GM23338 (cell line): ENCODE results near the gene TXNDC12. TPM values are rescaled to one million over a fixed set of nuclear protein-coding genes. Genes with fewer than 3 reads are reported as not detected.

Experiments
- ATAC-seq: fragments of 200-7000 bp; cut with Tn5 transposase; 3 replicates; pipeline ENCODE4 v1.9.1; 2020
- DNase-seq: peaks from one replicate; pipeline ENCODE4 v3.0.0-alpha.2; 2015; ENCODE audit warnings: low spot score
- H2AFZ ChIP-seq: fragments of 200-600 bp; sonication (generic); 2 replicates; pipeline ENCODE4 v1.8.0; 2016; ENCODE audit warnings: antibody characterized with exemption, mild to moderate bottlenecking, moderate library complexity
- H3F3A ChIP-seq: fragments of 200-600 bp; sonication (generic); replicated peaks from 2 replicates; pipeline ENCODE4 v1.8.0; 2017; ENCODE audit warnings: antibody characterized with exemption, mixed run types, low read depth
- H3K27ac ChIP-seq: fragments of 200-600 bp; sonication (generic); 2 replicates; pipeline ENCODE4 v1.6.1; 2016; ENCODE audit warnings: low read depth
- H3K27me3 ChIP-seq: fragments of 200-600 bp; sonication (generic); 2 replicates; pipeline ENCODE4 v1.8.0; 2016; ENCODE audit warnings: mild to moderate bottlenecking, mixed run types, moderate library complexity; ENCODE audit not compliant: insufficient read depth
- H3K36me3 ChIP-seq: fragments of 200-600 bp; sonication (generic); 2 replicates; pipeline ENCODE4 v1.8.0; 2016; ENCODE audit warnings: mild to moderate bottlenecking; ENCODE audit not compliant: insufficient read depth
- H3K4me1 ChIP-seq: fragments of 200-600 bp; sonication (generic); 2 replicates; pipeline ENCODE4 v1.8.0; 2016; ENCODE audit warnings: mild to moderate bottlenecking, moderate library complexity; ENCODE audit not compliant: insufficient read depth
- H3K4me2 ChIP-seq: fragments of 200-600 bp; sonication (generic); 2 replicates; pipeline ENCODE4 v1.7.1; 2017; ENCODE audit warnings: mixed run types
- H3K4me3 ChIP-seq: fragments of 200-600 bp; sonication (generic); 2 replicates; pipeline ENCODE4 v1.6.1; 2016; ENCODE audit warnings: mixed run types
- H3K79me2 ChIP-seq: fragments of 200-600 bp; sonication (generic); replicated peaks from 2 replicates; pipeline ENCODE4 v1.8.0; 2017; ENCODE audit warnings: mild to moderate bottlenecking; ENCODE audit not compliant: insufficient read depth
- H3K9me2 ChIP-seq: fragments of 200-600 bp; sonication (generic); 2 replicates; pipeline ENCODE4 v1.8.0; 2017; ENCODE audit not compliant: insufficient read depth
- H4K20me1 ChIP-seq: fragments of 200-600 bp; sonication (generic); replicated peaks from 2 replicates; pipeline ENCODE4 v1.8.0; 2017; ENCODE audit warnings: mild to moderate bottlenecking; ENCODE audit not compliant: insufficient read depth
- H3K27ac Mint-ChIP-seq: 2 replicates; pipeline ENCODE4 v1.8.0; 2020; ENCODE audit warnings: inconsistent platforms, mild to moderate bottlenecking, moderate library complexity, mixed read lengths
- H3K27me3 Mint-ChIP-seq: 3 replicates; pipeline ENCODE4 v1.8.0; 2022; ENCODE audit warnings: low read depth, mild to moderate bottlenecking, moderate library complexity, mixed read lengths, inconsistent platforms; ENCODE audit not compliant: insufficient read depth, poor library complexity
- H3K36me3 Mint-ChIP-seq: 3 replicates; pipeline ENCODE4 v1.8.0; 2021; ENCODE audit warnings: low read depth, mild to moderate bottlenecking, inconsistent platforms, moderate library complexity, mixed read lengths
- H3K4me1 Mint-ChIP-seq: 3 replicates; pipeline ENCODE4 v1.8.0; 2020; ENCODE audit warnings: mild to moderate bottlenecking, inconsistent platforms, mixed read lengths
- H3K4me3 Mint-ChIP-seq: 3 replicates; pipeline ENCODE4 v1.8.0; 2021; ENCODE audit warnings: moderate library complexity, mild to moderate bottlenecking, inconsistent platforms, mixed read lengths
- H3K9me3 Mint-ChIP-seq: 3 replicates; pipeline ENCODE4 v1.8.0; 2020; ENCODE audit warnings: moderate library complexity, mild to moderate bottlenecking, inconsistent platforms, mixed read lengths
- POLR2AphosphoS5 ChIP-seq: IDR thresholded peaks from 2 replicates; pipeline ENCODE4 v1.6.1; 2016; ENCODE audit warnings: antibody characterized with exemption, low read depth
- polyA plus RNA-seq: library from polyadenylated mRNA; unstranded; fragments of >200 nt; fragmentation: Nextera tagmentation; extraction: Ambion mirVana; gene quantifications from 2 replicates; pipeline ENCODE4 v1.2.1, GENCODE V29; 2016
- total RNA-seq: library from RNA; depleted of rRNA; stranded (reverse); fragments of >200 nt; shearing (Covaris generic); gene quantifications from 2 replicates; pipeline ENCODE4 v1.2.3, GENCODE V29; 2014
- TF ChIP-seq, protein P1 (sequence below), 2 experiments: fragments of 200-600 bp in 1 of 2; sonication (generic) in 1 of 2; conservative IDR thresholded peaks; 2 replicates each; pipeline versions ENCODE4 v1.5.1 to v1.6.1; 2016 to 2017; ENCODE audit warnings: antibody characterized with exemption in 2 of 2, low read depth in 2 of 2, mild to moderate bottlenecking in 2 of 2, moderate library complexity in 1 of 2

The TXNDC12 gene
- total and polyA plus RNA-seq, 2 experiments from 2014 or later, result 68.9 to 88.2 TPM

DNA sequence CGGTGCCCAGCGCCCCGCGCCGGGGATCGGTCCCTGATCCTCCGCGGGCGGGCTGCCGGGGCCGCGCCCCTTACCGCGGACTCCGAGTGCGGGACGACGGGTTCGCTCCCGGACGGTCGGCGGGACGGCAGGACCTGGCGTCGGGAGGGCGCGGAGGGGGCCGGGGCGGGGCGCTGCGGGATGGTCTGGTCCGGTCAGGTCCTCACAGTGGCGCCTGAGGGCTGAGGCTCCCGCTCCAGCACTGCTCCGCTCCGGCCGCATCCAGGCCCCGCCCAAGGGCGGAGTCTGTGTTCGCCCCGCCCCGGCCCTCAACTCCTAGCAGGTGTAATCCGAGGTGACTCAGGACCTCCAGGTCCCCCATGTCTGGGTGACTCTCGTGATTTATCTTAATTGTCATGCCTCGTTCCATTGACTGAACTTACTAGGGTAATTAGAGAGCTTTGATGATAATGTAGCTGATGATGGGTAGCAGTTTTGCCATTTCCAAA, 64.5 kb downstream of the TXNDC12 start, which contains the start of gene RAB3B:
Gene RAB3B, minus strand, starts transcription at position 223 of the 488 bp plus-strand sequence. CDS start 13,583 bp downstream, outside the sequence.
- peak within 1 kb of the TSS; percentile 85 for H3K4me3 Mint-ChIP-seq
- Histone ChIP-seq H3K27ac (0 out of 2 replicates have a peak within 1 kb of the TSS, but pooled peaks have one; percentile 39), H3K4me3 (peak within 1 kb of the TSS; percentile 82), H3K27me3 (no peaks in the 10 kb centered on the region), H3K79me2 (peaks cover 32% of the 10 kb centered on the region), H2AFZ (peak within 1 kb of the TSS; percentile 68), H4K20me1 (peaks cover 8% of the 10 kb centered on the region; the same call in 1 of the 2 replicates), H3K36me3 (no peaks in the 10 kb centered on the region), H3K4me1 (peaks cover 13% of the 10 kb centered on the region), H3K9me2 (no peaks in the 10 kb centered on the region), H3K4me2 (peak within 1 kb of the TSS; percentile 66), H3F3A (no peaks in the 10 kb centered on the region)
- peak within 1 kb of the TSS; percentile 89 for H3K27ac Mint-ChIP-seq
- H3K9me3 Mint-ChIP-seq, result no peaks in the 10 kb centered on the region
- ATAC-seq, result peak; percentile 97
- TF ChIP-seq POLR2AphosphoS5, result peak; percentile 75
- TF ChIP-seq, protein P1, sequence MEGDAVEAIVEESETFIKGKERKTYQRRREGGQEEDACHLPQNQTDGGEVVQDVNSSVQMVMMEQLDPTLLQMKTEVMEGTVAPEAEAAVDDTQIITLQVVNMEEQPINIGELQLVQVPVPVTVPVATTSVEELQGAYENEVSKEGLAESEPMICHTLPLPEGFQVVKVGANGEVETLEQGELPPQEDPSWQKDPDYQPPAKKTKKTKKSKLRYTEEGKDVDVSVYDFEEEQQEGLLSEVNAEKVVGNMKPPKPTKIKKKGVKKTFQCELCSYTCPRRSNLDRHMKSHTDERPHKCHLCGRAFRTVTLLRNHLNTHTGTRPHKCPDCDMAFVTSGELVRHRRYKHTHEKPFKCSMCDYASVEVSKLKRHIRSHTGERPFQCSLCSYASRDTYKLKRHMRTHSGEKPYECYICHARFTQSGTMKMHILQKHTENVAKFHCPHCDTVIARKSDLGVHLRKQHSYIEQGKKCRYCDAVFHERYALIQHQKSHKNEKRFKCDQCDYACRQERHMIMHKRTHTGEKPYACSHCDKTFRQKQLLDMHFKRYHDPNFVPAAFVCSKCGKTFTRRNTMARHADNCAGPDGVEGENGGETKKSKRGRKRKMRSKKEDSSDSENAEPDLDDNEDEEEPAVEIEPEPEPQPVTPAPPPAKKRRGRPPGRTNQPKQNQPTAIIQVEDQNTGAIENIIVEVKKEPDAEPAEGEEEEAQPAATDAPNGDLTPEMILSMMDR (conservative IDR thresholded peaks at IDR 0.05; ENCODE audit: low read depth in 2 of 2), result no peak
- peak; percentile 95 for DNase-seq
- H3K4me1 Mint-ChIP-seq, result peaks cover 23% of the 10 kb centered on the region
- peaks cover 5% of the 10 kb centered on the region for H3K27me3 Mint-ChIP-seq
- H3K36me3 Mint-ChIP-seq, result peaks cover 8% of the 10 kb centered on the region; the same call in 1 of the 3 replicates

DNA sequence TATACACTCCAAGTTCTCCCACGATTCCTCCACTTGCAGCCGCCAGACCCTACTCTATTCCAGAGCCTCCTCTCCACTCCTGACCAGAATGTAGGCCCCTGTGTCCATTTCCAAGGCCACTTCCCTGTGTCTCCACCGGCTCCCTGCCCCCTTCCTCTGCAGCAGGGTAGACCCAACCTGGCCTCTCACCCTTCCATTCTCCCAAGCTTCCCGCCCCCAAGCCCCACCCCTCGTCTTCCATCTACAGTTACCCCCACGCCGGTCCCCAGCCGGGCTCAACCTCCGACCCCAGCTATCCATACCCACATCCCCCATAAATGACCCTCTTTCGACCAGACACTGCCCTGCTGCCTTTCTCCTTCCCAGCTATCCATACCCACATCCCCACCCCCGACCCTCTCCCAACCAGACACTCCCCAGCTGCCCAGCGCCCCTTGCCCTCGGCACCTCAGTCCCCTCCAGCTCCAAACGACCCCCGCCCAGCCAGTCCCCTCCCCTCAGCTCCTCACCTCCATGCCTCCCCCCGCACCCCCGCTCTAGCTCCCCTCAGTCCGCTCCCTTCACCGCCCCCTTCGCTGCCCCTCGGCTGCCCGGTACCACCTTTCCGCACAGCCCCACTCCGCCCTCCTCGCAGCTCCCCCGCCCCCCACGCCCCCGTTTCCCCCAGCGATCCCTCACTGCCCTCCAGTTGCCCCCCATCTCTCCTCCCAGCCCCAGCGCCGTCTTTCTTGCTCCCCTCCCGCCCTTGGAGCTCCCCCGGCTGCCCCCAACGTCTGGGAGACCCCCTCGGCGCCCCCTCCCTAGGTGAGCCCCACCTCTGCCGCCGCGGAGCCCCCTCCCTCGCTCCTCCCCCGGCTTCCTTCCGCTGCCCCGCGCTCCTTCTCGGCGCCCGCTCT, 65.2 kb downstream of the TXNDC12 start:
- peak overlapping the region; percentile 85 for H3K4me3 Mint-ChIP-seq
- H3K36me3 ChIP-seq, result no peaks in the 10 kb centered on the region
- peaks cover 8% of the 10 kb centered on the region; the same call in 1 of the 2 replicates for H4K20me1 ChIP-seq
- no peak overlapping the region for H2AFZ ChIP-seq
- H3K79me2 ChIP-seq, result peaks cover 33% of the 10 kb centered on the region
- H3K27ac Mint-ChIP-seq, result no peak overlapping the region
- H3K27me3 ChIP-seq, result no peaks in the 10 kb centered on the region
- peaks cover 13% of the 10 kb centered on the region for H3K4me1 ChIP-seq
- no peaks in the 10 kb centered on the region for H3F3A ChIP-seq
- no peak for TF ChIP-seq POLR2AphosphoS5
- TF ChIP-seq, protein P1 (conservative IDR thresholded peaks at IDR 0.05; ENCODE audit: low read depth in 2 of 2), result no peak
- H3K4me3 ChIP-seq, result peak overlapping the region; percentile 82
- peaks cover 5% of the 10 kb centered on the region for H3K27me3 Mint-ChIP-seq
- ATAC-seq, result peak; percentile 64
- H3K27ac ChIP-seq, result 0 out of 2 replicates have a peak overlapping the region, but pooled peaks have one; percentile 39
- DNase-seq, result peak; percentile 69
- H3K4me2 ChIP-seq, result peak overlapping the region; percentile 66
- H3K4me1 Mint-ChIP-seq, result peaks cover 23% of the 10 kb centered on the region
- H3K9me3 Mint-ChIP-seq, result no peaks in the 10 kb centered on the region
- no peaks in the 10 kb centered on the region for H3K9me2 ChIP-seq
- peaks cover 8% of the 10 kb centered on the region; the same call in 1 of the 3 replicates for H3K36me3 Mint-ChIP-seq
